Activated CD4-positive, alpha-beta T cell treated with anti-CD3 and anti-CD28 coated beads, Interleukin-2, amount 10 ng/mL, durations not matched to agents 24 days and 14 days (primary cell): ENCODE results near the gene OPN1SW. TPM values are rescaled to one million over a fixed set of nuclear protein-coding genes. Genes with fewer than 3 reads are reported as not detected.
A peak's percentile ranks its signal among the peaks of the same experiment; 100 is the strongest.

Source experiments
- DNase-seq: peaks from one replicate; pipeline ENCODE4 v3.0.0; 2022
- H3K27ac Mint-ChIP-seq: one replicate; pipeline ENCODE4 v1.8.0; 2022; ENCODE audit warnings: mild to moderate bottlenecking, mixed read lengths
- H3K27me3 Mint-ChIP-seq: one replicate; pipeline ENCODE4 v1.8.0; 2022; ENCODE audit warnings: mixed read lengths
- H3K36me3 Mint-ChIP-seq: one replicate; pipeline ENCODE4 v1.8.0; 2022; ENCODE audit warnings: low read depth, mild to moderate bottlenecking, mixed read lengths
- H3K4me1 Mint-ChIP-seq: one replicate; pipeline ENCODE4 v1.8.0; 2021; ENCODE audit warnings: mixed read lengths
- H3K4me3 Mint-ChIP-seq: one replicate; pipeline ENCODE4 v1.8.0; 2022; ENCODE audit warnings: mild to moderate bottlenecking, moderate library complexity, mixed read lengths
- H3K9me3 Mint-ChIP-seq: one replicate; pipeline ENCODE4 v1.8.0; 2021; ENCODE audit warnings: mixed read lengths
- intact Hi-C: fragments of 100-400 bp; cut with micrococcal nuclease; formaldehyde crosslinking; loops from one replicate; pipeline ENCODE4 v1.15.1; 2023
- total RNA-seq: library from RNA; stranded (reverse); gene quantifications from 2 replicates; pipeline ENCODE4 v1.2.3, GENCODE V29; 2022

Gene OPN1SW
- total RNA-seq, 1 donor from 2014 or later, result not detected

DNA sequence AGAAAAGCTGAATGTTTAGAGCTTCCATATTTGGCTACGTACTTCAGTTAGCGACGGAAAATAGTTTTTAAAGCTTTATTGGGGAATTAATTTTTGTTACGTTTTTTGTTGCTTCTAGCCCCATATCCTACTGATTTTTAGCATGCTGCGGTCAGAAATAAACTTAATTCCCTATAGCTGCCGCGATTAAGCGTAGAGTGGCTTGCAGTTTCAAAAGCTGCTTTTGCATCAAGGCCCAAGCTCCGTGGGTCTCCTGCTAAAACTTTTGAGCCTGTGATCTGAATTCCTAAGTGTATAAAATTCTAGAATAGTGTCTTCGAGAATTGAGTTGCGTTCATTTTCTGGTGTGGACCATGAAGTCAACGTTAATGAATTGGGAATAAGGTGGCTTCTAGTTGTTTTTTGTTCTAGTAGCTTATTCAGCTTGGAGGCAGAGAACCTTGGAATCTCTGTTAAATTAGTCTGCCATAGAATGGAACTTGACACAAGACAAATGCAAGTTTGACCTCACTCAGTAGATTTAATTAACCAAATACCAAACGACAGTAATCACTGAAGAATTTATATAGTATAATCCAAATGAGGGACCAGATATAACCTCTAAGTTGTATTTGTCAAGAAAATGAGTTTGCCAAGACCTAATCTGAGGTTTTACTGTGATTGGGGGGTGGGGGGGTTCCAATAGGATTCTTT is 35.5 kb downstream of the OPN1SW start:
- H3K27me3 Mint-ChIP-seq, result no peaks in the 10 kb centered on the region
- H3K4me1 Mint-ChIP-seq, result peaks cover 31% of the 10 kb centered on the region
- no peaks in the 10 kb centered on the region for H3K9me3 Mint-ChIP-seq
- DNase-seq, result no peak
- H3K36me3 Mint-ChIP-seq, result peaks cover 5% of the 10 kb centered on the region
- intact Hi-C loops, result loop anchor here (1.0 to 5.0 kb wide), 3 partner anchors 51 to 333 kb away; partner anchors contain the start of genes ATP6V1F, CCDC136 and IMPDH1
- peak overlapping the region; percentile 99 for H3K4me3 Mint-ChIP-seq
- H3K27ac Mint-ChIP-seq, result peak overlapping the region; percentile 93

DNA sequence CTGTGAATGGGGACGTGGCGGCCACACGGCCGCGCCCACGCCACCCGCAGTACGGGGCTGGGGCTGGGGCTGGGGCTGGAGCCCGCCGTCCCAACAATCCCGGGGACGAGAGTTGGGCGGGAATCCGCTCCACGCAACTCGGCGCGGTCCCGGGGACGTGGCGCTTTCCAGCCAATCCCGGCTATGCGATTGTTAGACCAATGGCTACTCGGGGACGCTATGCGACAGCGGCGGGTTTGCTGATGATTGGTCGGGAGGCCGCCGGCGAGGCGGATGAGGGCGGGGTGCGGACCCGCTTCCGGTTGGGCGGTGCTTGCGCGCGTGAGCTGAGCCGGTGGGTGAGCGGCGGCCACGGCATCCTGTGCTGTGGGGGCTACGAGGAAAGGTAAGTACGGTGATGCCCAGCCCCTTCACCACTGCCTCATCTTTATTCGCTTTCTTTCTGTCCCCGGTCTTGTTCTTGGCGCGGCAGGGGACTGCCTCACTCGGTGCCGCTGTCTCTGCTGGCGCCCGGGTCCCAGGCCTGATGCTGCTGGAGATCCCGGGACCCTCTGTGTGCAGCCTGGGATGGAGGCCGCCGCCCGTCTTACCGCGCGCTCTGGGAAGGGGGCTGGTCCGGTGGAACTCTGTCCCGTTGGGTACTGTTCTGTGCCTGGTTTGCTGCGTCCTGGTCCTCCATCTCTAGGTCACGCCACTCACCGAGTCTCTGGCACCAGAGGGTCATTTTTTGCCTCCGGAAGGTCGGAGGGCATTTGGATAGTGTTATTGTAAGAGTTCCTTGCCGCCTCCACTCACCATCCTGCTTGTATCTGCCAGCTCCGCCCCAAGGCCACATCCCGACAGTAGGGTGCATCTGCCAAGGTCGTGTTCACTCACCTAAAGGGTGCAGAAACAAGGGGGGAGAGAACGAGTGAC is 36.3 kb downstream of the OPN1SW start, which contains the start of gene CALU:
Gene CALU, plus strand, starts transcription at position 312 of the 915 bp plus-strand sequence. CDS start 9,225 bp downstream, outside the sequence.
- Mint-ChIP-seq H3K9me3 (no peaks in the 10 kb centered on the region), H3K27ac (peak within 1 kb of the TSS; percentile 93), H3K27me3 (no peaks in the 10 kb centered on the region), H3K4me1 (peaks cover 28% of the 10 kb centered on the region), H3K36me3 (peaks cover 3% of the 10 kb centered on the region), H3K4me3 (peak within 1 kb of the TSS; percentile 99)
- intact Hi-C loops, result loop anchor here (1.0 to 5.0 kb wide), 3 partner anchors 52 to 332 kb away; partner anchors contain the start of genes ATP6V1F, CCDC136 and IMPDH1
- DNase-seq, result peak; percentile 99

DNA sequence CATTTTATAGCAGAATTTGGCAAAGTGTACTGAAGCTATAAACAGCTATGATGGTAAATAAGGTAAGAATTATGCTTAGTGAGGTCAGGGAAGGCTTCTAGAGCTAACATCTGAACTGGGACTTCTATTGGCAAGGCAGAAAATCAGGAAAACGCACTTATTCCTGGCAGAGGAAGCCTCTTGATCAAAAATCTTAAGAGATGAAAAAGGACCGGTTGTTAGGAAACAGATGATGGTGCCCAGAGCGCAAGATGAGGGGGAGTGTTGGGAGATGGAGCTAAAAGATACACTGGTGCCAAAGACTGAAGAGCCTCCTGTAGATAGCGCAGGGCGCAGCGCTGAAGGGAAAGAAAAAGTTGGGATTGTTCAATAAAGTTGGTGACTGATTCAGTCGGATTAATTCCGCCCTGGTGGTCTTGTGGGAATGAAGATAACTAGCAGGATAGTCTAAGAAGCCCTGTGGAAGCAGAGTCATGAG is 37.0 kb downstream of the OPN1SW start:
- Mint-ChIP-seq H3K27ac (peak overlapping the region; percentile 93), H3K4me3 (peak overlapping the region; percentile 99), H3K27me3 (no peaks in the 10 kb centered on the region), H3K36me3 (peaks cover 1% of the 10 kb centered on the region), H3K4me1 (peaks cover 25% of the 10 kb centered on the region), H3K9me3 (no peaks in the 10 kb centered on the region)
- intact Hi-C loops, result loop anchor here (1.0 to 5.0 kb wide), 3 partner anchors 53 to 331 kb away; partner anchors contain the start of genes ATP6V1F, CCDC136 and IMPDH1
- no peak for DNase-seq

DNA sequence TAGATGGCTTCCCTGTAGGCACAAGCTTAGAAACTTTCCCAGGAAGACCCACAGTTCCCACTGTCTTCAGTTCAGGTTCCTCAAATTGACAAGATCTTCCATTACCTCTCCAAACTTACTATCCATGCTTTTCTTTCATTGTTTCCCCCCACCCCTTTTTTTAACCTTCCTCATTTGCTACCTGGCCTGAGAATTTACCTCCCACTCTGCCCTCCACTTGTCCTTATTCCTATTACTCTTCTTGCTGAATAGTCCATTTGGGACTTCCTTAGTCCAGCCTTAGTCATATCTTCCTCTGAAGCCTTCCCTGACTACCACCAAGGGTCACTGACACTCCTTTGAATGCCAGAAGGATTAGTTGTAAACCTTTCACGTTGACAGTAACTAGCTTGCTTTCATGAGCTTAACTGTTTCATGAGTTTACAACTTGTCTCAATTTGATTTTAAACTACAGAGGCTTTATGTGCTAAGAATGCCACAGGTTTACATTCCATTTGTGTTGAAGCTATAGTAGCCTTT is 37.7 kb downstream of the OPN1SW start:
- H3K9me3 Mint-ChIP-seq, result no peaks in the 10 kb centered on the region
- peak overlapping the region; percentile 99 for H3K4me3 Mint-ChIP-seq
- H3K27me3 Mint-ChIP-seq, result no peaks in the 10 kb centered on the region
- DNase-seq, result no peak
- H3K36me3 Mint-ChIP-seq, result no peaks in the 10 kb centered on the region
- H3K27ac Mint-ChIP-seq, result no peak overlapping the region
- intact Hi-C loops, result loop anchor here (5.0 kb wide), 1 partner anchor 331 kb away; the partner anchor contains the start of gene IMPDH1
- H3K4me1 Mint-ChIP-seq, result peaks cover 22% of the 10 kb centered on the region

DNA sequence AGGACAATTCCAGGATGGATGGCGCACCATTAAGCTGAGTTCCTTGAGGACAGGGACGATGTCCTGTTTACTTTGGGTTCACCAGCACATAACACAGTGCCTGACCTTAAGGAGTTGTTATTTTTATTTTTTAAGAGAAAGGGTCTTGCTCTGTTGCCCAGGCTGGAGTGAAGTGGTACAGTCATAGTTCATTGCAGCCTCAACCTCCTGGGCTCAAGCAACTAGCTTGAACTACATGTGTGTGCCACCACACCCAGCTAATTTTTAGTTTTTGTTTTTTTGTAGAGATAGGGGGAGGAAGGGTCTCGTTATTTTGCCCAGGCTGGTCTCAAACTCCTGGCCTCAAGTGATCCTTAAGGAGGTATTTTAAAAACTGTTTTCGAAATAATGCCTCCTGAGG is 38.2 kb downstream of the OPN1SW start:
- intact Hi-C loops, result loop anchor here (5.0 kb wide), 1 partner anchor 330 kb away; the partner anchor contains the start of gene IMPDH1
- Mint-ChIP-seq H3K9me3 (no peaks in the 10 kb centered on the region), H3K27me3 (no peaks in the 10 kb centered on the region), H3K4me3 (no peak overlapping the region), H3K27ac (no peak overlapping the region), H3K36me3 (no peaks in the 10 kb centered on the region), H3K4me1 (peaks cover 22% of the 10 kb centered on the region)
- DNase-seq, result no peak

DNA sequence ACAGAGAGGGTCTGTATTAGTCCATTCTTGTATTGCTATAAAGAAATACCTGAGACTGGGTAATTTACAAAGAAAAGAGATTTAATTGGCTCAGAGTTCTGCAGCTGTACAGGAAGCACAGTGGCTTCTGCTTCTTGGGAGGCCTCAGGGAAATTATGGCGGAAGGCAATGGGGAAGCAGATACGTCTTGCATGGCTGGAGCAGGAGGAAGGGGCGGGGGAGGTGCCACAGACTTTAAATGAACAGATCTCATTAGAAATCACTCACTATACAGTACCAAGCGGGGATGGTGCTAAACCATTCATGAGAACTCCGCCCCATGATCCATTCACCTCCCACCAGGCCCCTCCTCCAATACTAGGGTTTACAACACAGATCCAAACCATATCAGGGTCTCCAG is 40.2 kb downstream of the OPN1SW start:
- no peak overlapping the region for H3K4me3 Mint-ChIP-seq
- DNase-seq, result no peak
- peaks cover 9% of the 10 kb centered on the region for H3K27me3 Mint-ChIP-seq
- no peaks in the 10 kb centered on the region for H3K9me3 Mint-ChIP-seq
- no peaks in the 10 kb centered on the region for H3K36me3 Mint-ChIP-seq
- no peak overlapping the region for H3K27ac Mint-ChIP-seq
- peaks cover 9% of the 10 kb centered on the region for H3K4me1 Mint-ChIP-seq
- intact Hi-C loops, result loop anchor here (5.0 kb wide), 1 partner anchor 328 kb away; the partner anchor contains the start of gene IMPDH1

DNA sequence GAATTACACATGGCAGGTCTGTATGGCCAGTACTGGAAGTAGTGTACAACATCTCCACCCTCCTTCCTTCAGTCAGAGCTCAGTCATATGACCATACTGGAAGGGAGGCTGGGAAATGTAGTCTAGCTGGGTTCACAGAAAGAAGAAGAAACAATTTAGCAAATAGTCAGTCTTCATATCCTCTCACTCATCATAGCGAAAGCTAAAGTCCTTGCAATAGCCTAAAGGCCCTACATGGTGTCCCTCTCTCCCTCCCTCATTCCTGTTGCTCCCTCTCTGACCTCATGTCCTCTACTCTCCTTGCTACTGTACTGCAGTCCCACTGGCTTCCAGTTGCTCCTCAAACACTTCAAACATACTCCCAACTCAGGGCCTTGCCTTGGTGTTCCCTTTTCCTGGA is 40.7 kb downstream of the OPN1SW start:
- DNase-seq, result no peak
- intact Hi-C loops, result loop anchor here (5.0 kb wide), 1 partner anchor 328 kb away; the partner anchor contains the start of gene IMPDH1

DNA sequence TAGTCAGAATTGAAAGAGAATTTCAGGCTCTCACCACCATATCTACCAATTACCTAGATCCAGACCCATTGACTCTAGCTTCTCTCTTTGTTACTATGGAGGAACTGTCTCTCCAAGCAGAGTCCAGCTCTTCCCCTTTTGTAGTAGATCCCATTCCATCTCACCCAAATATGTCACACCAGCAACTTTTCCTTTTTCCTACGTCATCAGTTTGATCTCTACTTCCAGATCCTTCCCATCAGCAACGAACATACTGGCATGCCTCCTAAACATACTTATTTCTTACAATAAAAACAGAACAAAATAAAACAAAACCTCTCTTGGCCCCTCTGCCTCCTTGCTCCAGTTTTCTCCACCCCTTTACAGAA is 42.3 kb downstream of the OPN1SW start:
- DNase-seq, result no peak
- no peak overlapping the region for H3K4me3 Mint-ChIP-seq
- H3K36me3 Mint-ChIP-seq, result no peaks in the 10 kb centered on the region
- no peak overlapping the region for H3K27ac Mint-ChIP-seq
- intact Hi-C loops, result no loop called here
- H3K9me3 Mint-ChIP-seq, result no peaks in the 10 kb centered on the region
- H3K4me1 Mint-ChIP-seq, result no peaks in the 10 kb centered on the region
- H3K27me3 Mint-ChIP-seq, result peaks cover 9% of the 10 kb centered on the region

More for the DNA sequence above, 40.7 kb downstream of the OPN1SW start:
- H3K27ac Mint-ChIP-seq, result no peak overlapping the region
- peaks cover 5% of the 10 kb centered on the region for H3K4me1 Mint-ChIP-seq
- peaks cover 9% of the 10 kb centered on the region for H3K27me3 Mint-ChIP-seq
- no peaks in the 10 kb centered on the region for H3K36me3 Mint-ChIP-seq
- no peak overlapping the region for H3K4me3 Mint-ChIP-seq
- H3K9me3 Mint-ChIP-seq, result no peaks in the 10 kb centered on the region

DNA sequence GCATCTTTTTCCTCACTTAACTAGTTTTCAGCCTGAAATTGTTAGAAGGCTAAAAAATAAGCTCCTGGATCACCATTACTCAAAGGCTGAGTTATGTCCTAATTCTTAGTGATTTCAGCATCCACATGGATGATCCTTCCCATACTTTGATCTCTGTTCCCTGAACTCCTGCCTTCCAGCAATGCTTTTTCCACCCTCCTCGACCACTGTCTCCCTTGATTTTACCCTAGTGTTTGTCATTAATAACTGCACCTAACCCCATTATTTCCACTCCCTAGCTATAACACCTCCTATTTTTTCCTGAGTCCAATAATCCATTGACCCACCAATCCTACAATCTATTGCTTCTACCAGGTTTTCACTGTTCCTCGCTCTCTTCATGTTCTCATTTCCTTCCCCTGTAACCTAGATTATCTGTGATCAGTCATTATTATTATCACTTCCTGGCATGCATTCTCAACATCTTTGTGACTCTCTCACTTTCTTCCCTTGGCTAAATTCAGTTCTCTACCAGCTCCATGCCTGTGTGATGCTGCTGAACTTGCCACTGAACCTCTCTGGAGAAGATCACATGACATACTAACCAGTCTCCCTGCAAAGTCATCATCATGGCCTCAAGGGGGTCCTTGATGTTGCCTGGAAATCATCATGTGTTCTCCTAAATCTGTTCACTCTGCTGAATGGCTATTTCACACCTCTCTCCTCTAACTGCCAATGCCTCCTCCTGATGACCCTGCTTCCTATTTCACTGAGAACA is 42.9 kb downstream of the OPN1SW start:
- Mint-ChIP-seq H3K4me1 (no peaks in the 10 kb centered on the region), H3K9me3 (no peaks in the 10 kb centered on the region), H3K4me3 (no peak overlapping the region), H3K36me3 (no peaks in the 10 kb centered on the region), H3K27ac (no peak overlapping the region), H3K27me3 (peaks cover 9% of the 10 kb centered on the region)
- DNase-seq, result no peak
- intact Hi-C loops, result no loop called here

DNA sequence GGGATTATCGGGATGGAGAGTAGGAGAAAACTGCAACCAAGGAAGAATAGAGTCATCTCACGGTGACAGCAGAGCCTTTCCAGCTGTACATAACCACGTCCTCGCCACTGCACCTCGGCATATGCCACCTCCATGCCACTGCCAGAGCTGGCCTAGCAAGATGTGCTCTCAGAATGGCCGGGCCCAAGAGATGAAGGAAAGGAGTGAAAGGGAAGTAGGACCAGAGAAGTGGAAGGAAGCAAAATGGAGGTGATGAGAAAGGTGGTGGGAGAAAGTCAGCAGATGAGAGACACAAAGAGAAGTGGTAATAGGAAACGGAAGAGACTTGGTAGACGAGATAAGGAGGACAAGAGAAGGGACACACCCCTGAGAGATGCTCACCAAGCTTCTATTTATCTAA is 44.4 kb downstream of the OPN1SW start:
- Mint-ChIP-seq H3K9me3 (no peaks in the 10 kb centered on the region), H3K4me1 (no peaks in the 10 kb centered on the region), H3K36me3 (no peaks in the 10 kb centered on the region), H3K27me3 (peaks cover 17% of the 10 kb centered on the region), H3K27ac (no peak overlapping the region), H3K4me3 (no peak overlapping the region)
- no peak for DNase-seq
- intact Hi-C loops, result no loop called here

DNA sequence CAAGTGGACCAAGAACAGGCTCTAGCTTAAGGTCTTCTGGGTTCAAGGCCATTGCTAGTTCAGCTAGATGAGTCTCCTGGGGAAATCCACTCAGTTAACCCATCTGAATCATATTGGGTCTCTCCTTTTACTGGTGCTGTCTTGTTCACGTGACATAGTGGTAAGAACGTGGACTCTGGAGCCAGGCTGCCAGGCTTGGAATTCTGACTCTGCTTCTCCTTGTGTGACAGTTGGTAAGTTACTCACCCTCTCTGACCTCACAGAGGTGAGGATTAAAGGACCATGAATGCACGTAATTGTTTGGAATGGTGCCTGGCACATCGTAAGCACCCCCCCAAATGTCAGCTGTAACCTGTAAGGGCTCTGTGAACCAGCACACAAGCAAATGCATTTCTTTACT is 46.1 kb downstream of the OPN1SW start:
- Mint-ChIP-seq H3K4me3 (no peak overlapping the region), H3K9me3 (no peaks in the 10 kb centered on the region), H3K27ac (no peak overlapping the region), H3K4me1 (no peaks in the 10 kb centered on the region), H3K36me3 (no peaks in the 10 kb centered on the region), H3K27me3 (peaks cover 28% of the 10 kb centered on the region)
- DNase-seq, result no peak
- intact Hi-C loops, result loop anchor here (10.0 kb wide), 1 partner anchor 545 kb away; no protein-coding TSS in a partner anchor

DNA sequence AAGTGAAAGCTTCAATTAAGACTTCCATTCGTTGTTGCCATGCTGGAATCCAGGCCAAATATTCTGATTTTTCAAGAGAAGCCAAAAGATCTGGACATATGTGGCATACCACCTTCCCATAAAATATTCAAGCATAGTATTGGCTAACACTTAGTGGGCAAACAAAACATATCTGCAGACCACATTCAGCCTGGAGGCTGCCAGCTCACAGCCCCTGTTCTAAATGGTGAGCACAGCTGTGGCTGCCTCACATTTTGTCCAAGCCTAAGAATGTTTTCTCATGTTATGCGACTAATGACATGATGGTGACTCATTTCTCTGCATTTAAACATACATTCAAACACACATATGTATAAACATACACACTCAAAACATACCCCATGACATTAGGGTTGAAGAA is 47.0 kb downstream of the OPN1SW start:
- intact Hi-C loops, result loop anchor here (10.0 kb wide), 1 partner anchor 546 kb away; no protein-coding TSS in a partner anchor
- H3K36me3 Mint-ChIP-seq, result no peaks in the 10 kb centered on the region

DNA sequence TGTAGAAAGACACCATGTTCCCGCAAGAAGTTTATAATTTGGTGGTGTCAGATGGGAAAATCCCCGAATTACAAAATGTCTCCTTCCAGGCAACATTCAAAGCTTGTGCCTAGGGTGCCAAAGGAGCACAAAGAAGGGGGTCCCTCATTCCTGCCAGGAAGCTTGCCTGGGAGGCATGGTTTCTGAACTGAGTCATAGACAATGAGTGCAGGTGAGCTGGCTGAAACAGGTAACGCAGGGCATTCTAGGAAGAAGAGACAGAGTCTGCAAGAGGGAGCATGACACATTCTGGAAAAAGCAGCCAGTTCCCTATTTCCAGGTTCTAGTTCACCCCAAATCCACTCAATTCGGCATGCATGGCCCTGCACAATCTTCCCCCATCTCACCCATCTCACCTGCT is 48.4 kb downstream of the OPN1SW start:
- Mint-ChIP-seq H3K27ac (no peak overlapping the region), H3K36me3 (no peaks in the 10 kb centered on the region), H3K4me1 (no peaks in the 10 kb centered on the region), H3K27me3 (peaks cover 33% of the 10 kb centered on the region), H3K9me3 (no peaks in the 10 kb centered on the region), H3K4me3 (no peak overlapping the region)
- intact Hi-C loops, result loop anchor here (10.0 kb wide), 1 partner anchor 548 kb away; no protein-coding TSS in a partner anchor
- DNase-seq, result no peak

More for the DNA sequence above, 47.0 kb downstream of the OPN1SW start:
- H3K4me1 Mint-ChIP-seq, result no peaks in the 10 kb centered on the region
- no peaks in the 10 kb centered on the region for H3K9me3 Mint-ChIP-seq
- H3K27me3 Mint-ChIP-seq, result peaks cover 33% of the 10 kb centered on the region
- no peak for DNase-seq
- H3K27ac Mint-ChIP-seq, result no peak overlapping the region
- H3K4me3 Mint-ChIP-seq, result no peak overlapping the region
